ENCODE measurements around the gene CDH13.

- TF ChIP-seq POLR2A (IDR thresholded peaks at IDR 0.05) (no peak), CTCF (IDR thresholded peaks at IDR 0.05) (no peak)
Observed at GRCh38 chr16:82783933-82784572, 157.3 kb downstream of the CDH13 start.

All from adrenal gland (tissue), 5 donors.